HG02763 (cell line): ENCODE results near the gene OR7A10.

ENCODE experiments used
- ATAC-seq: cut with Tn5 transposase; IDR thresholded peaks from one replicate; pipeline ENCODE4 v1.9.1; 2021; ENCODE audit warnings: mild to moderate bottlenecking, moderate library complexity; ENCODE audit not compliant: unreplicated experiment

OR7A10 gene

DNA sequence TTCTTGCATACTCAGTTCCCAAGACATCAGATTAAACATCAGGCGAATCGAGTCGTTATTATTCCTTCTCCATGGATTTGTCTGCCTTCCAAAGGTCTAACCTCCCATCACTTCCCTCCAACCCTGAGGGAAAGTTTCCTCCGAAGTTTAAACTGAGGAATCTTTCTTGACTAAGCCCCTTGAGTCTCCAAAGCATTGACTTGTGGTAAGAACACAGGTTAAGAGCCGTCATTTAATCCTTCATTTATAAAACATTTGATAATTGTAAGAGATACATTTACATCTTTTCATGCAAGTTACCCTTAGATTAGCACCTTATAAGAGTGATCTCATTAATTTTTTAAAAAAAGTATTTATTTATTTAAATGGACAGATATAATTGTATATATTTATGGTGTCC, at the start of gene OR7A10:
Gene OR7A10 (minus strand): TSS at position 101 of the 400 bp plus-strand sequence. CDS start 7,045 bp downstream, outside the sequence.
- no peak for ATAC-seq

GRCh38 chr19:14890643-14891379, 42.1 kb upstream of the OR7A10 start:
- no peak for ATAC-seq

- no peak for ATAC-seq
Measured at GRCh38 chr19:14889994-14890642, 41.4 kb upstream of the OR7A10 start.

DNA sequence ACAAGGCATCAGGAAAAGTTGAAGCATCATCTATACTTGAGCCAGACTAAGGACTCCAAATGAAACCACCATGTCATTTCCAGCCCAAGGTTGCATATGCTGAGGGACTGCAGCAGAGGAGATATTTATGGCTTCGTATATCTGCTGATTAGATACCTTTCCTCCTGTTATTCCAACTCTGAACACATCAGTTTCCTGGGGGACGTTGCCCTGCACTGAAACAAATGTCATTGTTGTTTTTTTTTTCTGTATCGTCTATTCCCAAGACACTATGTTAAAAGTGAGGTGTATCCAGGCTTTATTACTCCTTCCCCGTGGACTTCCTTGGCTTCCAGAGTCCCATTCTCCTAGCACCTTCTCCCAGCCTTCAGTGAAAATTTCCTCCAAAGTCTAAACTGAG, 37.3 kb upstream of the OR7A10 start, which contains the start of gene OR7A17:
Gene OR7A17 (minus strand): TSS at position 101 of the 400 bp plus-strand sequence. CDS start 4,777 bp downstream, outside the sequence.
- ATAC-seq: no peak

DNA sequence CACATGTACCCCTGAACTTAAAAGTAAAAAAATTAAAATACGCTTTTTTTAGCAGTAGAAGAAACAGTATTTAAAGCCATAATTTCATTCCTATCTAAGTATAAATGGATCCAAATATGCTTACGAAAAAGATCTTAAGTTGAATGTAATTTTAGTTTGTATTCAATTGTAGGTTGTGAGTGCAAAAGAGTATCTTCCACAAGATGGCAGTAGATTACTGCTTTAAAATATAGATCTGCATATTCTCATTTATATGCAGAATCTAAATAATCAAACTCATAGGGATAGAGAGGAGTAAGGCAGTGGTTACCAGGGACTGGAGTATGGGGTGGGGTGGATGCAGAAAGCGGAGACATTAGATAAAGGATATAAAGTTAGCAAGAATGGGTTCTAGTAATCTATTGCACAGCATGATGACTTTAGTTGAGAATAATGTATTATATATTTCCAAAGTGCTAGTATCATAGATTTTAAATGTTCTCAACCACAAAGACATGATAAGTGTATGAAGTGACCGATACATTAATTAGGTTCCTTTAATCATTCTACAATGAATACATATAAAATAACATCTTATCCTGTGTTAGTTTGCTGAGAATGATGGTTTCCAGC, 23.0 kb upstream of the OR7A10 start:
- ATAC-seq: no peak

DNA sequence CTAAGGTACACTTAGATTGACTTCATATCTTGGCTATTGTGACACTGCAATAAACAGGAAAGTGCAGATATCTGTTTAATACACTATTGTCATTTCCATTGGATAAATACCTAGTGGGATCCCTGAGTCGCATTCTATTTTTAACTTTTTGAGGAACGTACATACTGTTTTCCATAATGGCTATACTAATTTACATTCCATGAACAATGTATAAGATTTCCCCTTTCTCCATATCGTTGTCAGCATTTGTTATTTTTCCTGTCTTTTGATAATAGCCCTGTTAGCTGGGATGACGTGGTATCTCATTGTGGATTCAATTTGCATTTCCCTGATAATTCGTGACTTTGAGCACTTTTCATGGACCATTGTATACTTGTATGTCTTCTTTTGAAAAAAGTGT, 19.8 kb upstream of the OR7A10 start:
- no peak for ATAC-seq

DNA sequence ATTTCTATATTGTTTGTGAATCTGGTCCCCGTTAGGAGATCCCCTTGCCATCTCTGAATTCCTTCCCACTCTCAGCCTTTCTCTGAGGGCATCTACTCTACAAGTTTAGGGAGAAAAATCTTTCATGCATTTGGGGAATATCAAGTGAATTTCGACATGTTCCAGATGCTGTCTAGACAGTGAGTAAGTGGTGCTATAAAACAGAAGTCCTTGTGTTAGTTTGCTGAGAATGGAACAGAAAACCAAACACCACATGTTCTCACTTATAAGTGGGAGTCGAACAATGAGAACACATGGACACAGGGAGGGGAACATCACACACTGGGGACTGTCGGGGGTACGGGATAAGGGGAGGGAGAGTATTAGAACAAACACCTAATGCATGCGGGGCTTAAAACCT, 5.1 kb downstream of the OR7A10 start:
- ATAC-seq: no peak

GRCh38 chr19:14843169-14843568, 5.6 kb downstream of the OR7A10 start:
- no peak for ATAC-seq

DNA sequence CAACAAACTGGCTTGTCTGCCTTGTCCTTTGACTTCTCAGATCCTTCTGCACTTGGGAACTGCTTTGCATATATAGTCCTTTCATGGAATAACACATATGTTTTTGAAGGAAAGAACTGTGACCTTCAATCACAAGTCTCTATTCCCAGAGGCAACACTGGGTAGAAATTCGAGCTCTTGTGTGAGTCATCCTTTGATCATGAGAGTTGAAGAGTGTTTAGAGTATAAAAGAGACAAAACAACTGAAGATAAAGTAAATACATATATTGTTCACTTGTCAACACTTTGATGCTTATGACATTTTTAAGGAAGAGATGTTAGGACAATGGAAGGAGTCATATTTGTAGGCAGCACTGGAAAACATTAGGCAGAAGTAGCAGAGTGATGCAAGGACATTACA, 8.5 kb downstream of the OR7A10 start:
- ATAC-seq: no peak

GRCh38 chr19:14837391-14837790, 11.3 kb downstream of the OR7A10 start:
- ATAC-seq: no peak

- ATAC-seq: no peak
Measured at GRCh38 chr19:14835011-14835410, 13.7 kb downstream of the OR7A10 start, which contains the start of the genes OR7A5 and OR7C1. Gene OR7A5 (minus strand): TSS chr19:14835185. CDS start chr19:14828241, 6,944 bp downstream. Gene OR7C1 (minus strand): TSS chr19:14835185. CDS start chr19:14800136, 35,049 bp downstream.

DNA sequence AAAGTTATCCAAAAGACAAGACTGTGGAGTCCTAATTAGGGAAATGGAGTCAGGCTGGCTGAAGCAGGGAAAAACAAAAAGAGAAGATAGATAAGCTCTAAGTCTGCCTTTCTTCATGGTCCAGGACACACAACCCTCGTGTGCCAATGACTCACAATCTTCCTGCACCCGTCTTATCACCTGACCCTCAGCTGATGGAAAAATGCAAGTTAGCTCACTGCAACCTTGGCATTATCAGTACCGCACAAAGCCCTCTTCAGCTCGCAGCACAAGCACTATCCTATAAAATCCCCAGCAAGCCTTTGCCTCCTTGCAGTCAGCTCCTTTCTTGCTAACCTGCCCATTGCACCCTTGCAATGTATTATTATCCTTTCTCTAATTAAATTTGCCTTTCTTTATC, 18.0 kb downstream of the OR7A10 start:
- no peak for ATAC-seq

DNA sequence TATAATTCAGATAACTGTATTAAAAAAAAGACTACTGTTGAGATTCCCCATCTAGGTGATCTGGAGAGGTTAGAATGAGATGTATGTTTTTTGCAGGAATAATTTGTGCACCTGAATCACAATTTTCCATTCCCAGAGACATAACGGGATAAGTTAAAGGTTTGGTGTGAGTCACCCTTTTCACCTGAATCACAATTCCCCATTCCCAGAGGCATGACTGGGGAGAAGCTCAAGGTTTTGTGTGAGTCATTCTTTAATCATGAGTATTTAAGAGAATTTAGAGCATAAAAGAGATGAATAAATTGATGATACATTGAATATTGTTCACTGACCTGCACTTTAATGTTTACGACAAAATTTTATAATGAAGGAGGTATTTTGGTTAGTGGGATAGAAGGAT, 22.7 kb downstream of the OR7A10 start:
- ATAC-seq: no peak

DNA sequence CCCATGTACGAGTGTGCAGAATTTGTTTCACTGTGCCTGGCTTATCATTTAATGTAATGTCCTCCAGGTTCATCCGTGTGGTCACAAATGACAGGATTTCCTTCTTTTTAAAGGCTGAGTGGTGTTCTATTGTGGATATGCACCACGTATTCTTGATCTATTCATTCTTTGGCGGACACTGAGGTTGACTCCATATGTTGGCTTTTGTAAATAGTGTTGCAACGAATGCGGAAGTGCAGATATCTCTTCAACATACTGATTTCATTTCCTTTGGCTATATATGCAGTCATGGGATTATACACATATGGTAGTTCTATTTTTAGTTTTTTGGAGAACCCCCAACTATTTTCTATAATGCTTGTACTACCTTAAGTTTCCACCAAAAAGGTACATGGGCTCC, 26.8 kb downstream of the OR7A10 start:
- ATAC-seq: no peak

DNA sequence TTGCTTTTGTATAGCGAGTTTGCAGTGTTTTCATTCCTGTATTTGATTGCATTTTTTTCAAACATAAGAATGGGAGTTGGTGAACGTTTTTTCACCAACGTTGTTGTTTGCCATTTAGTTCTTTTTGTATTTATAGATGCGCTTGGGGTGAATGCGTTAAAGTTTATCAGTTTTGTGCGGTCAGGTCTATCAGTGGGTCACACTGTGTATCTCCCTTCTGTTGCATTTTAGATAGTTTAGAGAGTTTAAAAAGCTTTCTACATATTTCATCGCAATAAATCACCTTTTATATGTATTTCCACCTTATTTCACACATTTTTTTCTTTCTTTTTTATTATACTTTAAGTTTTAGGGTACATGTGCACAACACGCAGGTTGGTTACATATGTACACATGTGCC, 30.1 kb downstream of the OR7A10 start:
- no peak for ATAC-seq

DNA sequence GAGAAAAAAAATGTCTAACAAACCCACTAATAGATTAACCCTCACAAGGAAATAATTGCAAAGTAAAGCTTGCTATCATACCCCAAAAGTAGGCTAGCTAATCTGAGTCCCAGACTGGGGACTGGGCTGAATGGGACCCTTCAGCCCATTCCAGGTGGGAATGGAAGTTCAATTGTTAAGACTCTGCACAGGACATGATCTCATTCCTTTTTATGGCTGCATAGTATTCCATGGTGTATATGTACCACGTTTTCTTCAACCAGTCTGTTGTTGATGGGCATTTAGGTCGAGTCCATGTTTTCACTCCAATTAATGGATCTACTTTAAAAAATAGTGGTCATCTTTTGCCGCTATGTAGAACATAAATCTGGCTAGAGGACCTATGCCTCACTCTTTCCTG, 31.7 kb downstream of the OR7A10 start:
- no peak for ATAC-seq

DNA sequence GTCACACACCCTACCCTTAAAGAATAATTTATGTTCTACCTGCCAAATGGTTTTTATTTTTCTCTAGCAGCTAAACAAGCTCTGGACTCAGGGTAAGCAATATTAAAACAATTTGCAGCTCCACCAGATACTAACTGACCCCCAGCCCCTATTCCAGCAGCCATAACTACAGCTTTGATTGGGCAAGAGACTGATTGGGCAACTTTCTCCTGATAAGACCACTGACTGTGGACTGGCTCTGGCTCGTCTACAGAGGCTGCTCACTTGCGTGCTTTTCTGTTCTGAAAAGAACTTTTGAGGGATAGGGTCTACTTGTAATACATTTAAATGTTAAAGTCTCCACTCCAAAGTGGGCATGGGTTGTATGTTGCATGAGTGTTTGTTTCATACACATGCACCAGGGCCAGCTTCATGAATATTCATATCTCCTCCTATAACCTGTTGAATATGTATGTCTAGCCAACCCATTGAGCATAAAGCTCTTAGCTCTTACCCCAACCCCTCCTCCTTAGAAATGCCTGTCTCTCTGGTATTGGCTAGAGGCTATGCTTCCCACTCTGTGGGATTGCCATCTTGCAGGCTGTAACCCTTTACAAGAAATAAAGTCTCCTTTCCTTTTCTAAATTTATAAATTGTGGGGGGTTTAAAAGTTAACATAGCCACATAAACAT, 33.6 kb downstream of the OR7A10 start:
- no peak for ATAC-seq

GRCh38 chr19:14809272-14810057, 39.3 kb downstream of the OR7A10 start:
- no peak for ATAC-seq

GRCh38 chr19:14804765-14805164, 44.0 kb downstream of the OR7A10 start:
- no peak for ATAC-seq

DNA sequence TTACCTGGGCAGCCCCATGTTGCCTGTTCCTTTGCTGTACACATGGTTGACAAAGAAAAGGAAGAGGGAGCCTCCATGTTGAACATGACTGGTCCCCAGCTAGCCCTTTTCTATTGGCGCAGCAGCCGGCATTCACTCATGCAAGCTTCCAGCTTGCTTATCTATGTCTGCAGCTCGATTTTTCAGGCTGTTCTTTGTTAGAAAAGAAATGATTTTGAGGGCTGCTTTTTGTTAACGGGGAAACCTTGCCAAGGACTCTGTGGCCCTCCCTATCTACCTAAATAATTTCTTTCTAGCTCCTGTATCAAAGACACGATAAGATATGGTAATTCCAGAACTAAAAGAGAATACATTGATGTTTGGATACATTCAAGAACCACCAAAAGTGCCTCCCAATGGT, 50.0 kb downstream of the OR7A10 start:
- ATAC-seq: no peak
